Mesenchymal stem cell (in vitro differentiated cells and primary cell): ENCODE results near the gene SRSF4.

Experiments
- DNase-seq: peaks from one replicate; pipeline ENCODE4 v3.0.0-alpha.2; 2013
- H2AFZ ChIP-seq: one replicate; pipeline ENCODE4 v1.6.1; 2013; ENCODE audit warnings: low read depth, mild to moderate bottlenecking, control low read depth, inconsistent platforms, low read length, moderate library complexity
- H2AK5ac ChIP-seq: 2 replicates; pipeline ENCODE4 v1.6.1; 2013; ENCODE audit warnings: low read length, moderate library complexity, mild to moderate bottlenecking, inconsistent platforms; ENCODE audit not compliant: severe bottlenecking
- H2BK120ac ChIP-seq: one replicate; pipeline ENCODE4 v1.6.1; 2013; ENCODE audit warnings: low read depth, mild to moderate bottlenecking, inconsistent platforms, low read length, moderate library complexity
- H2BK12ac ChIP-seq, 2 experiments: one replicate each; pipeline ENCODE4 v1.6.1; 2013; ENCODE audit warnings: inconsistent platforms in 2 of 2, low read length in 2 of 2, mild to moderate bottlenecking in 2 of 2, moderate library complexity in 2 of 2, control low read depth in 1 of 2
- H2BK15ac ChIP-seq: one replicate; pipeline ENCODE4 v1.6.1; 2013; ENCODE audit warnings: mild to moderate bottlenecking, low read depth, inconsistent platforms; ENCODE audit not compliant: poor library complexity, severe bottlenecking
- H2BK5ac ChIP-seq: 2 replicates; pipeline ENCODE4 v1.6.1; 2013; ENCODE audit warnings: low read depth, mild to moderate bottlenecking, low read length, control low read depth, inconsistent platforms; ENCODE audit not compliant: poor library complexity, severe bottlenecking
- H3K14ac ChIP-seq, 2 experiments: one replicate each; pipeline ENCODE4 v1.6.1; 2013; ENCODE audit warnings: inconsistent platforms in 2 of 2, low read length in 2 of 2, control low read depth in 1 of 2, mild to moderate bottlenecking in 1 of 2, moderate library complexity in 1 of 2
- H3K18ac ChIP-seq, 2 experiments: one replicate each; pipeline ENCODE4 v1.6.1; 2013; ENCODE audit warnings: inconsistent platforms in 2 of 2, low read length in 2 of 2, control low read depth in 1 of 2, low read depth in 1 of 2, mild to moderate bottlenecking in 1 of 2
- H3K23ac ChIP-seq, 2 experiments: one replicate each; pipeline ENCODE4 v1.6.1; 2013; ENCODE audit warnings: inconsistent platforms in 2 of 2, low read length in 2 of 2, mild to moderate bottlenecking in 2 of 2, moderate library complexity in 2 of 2, control low read depth in 1 of 2
- H3K27ac ChIP-seq: 2 replicates; pipeline ENCODE4 v1.5.1; 2013; ENCODE audit warnings: mild to moderate bottlenecking, moderate library complexity, low read length, control low read depth, inconsistent platforms; ENCODE audit not compliant: poor library complexity, severe bottlenecking
- H3K27me3 ChIP-seq, 2 experiments: 2 replicates each; pipeline versions ENCODE4 v1.6.1 to v1.7.0; 2013; ENCODE audit warnings: low read length in 2 of 2, mild to moderate bottlenecking in 2 of 2, moderate library complexity in 2 of 2, control low read depth in 1 of 2, inconsistent platforms in 1 of 2; ENCODE audit not compliant: control insufficient read depth in 1 of 2, insufficient read depth in 1 of 2
- H3K36me3 ChIP-seq, 2 experiments: 2 replicates each; pipeline versions ENCODE4 v1.6.1 to v1.7.0; 2013; ENCODE audit warnings: low read length in 2 of 2, control low read depth in 1 of 2, inconsistent platforms in 1 of 2, low read depth in 1 of 2, mild to moderate bottlenecking in 1 of 2; ENCODE audit not compliant: insufficient read depth in 2 of 2, control insufficient read depth in 1 of 2
- H3K4ac ChIP-seq, 2 experiments: one replicate each; pipeline ENCODE4 v1.6.1; 2013; ENCODE audit warnings: inconsistent platforms in 2 of 2, low read length in 2 of 2, mild to moderate bottlenecking in 2 of 2, moderate library complexity in 2 of 2, control low read depth in 1 of 2, low read depth in 1 of 2
- H3K4me1 ChIP-seq: 2 replicates; pipeline ENCODE4 v1.6.1; 2013; ENCODE audit warnings: low read depth, low read length, control low read depth; ENCODE audit not compliant: control insufficient read depth, insufficient read depth
- H3K4me2 ChIP-seq: 2 replicates; pipeline ENCODE4 v1.6.1; 2013; ENCODE audit warnings: low read length, mild to moderate bottlenecking, inconsistent platforms; ENCODE audit not compliant: poor library complexity, severe bottlenecking
- H3K4me3 ChIP-seq, 2 experiments: 2 replicates each; pipeline versions ENCODE4 v1.5.1 to v1.7.0; 2013; ENCODE audit warnings: low read length in 2 of 2, mild to moderate bottlenecking in 2 of 2, control low read depth in 1 of 2, low read depth in 1 of 2; ENCODE audit not compliant: insufficient read depth in 1 of 2
- H3K79me1 ChIP-seq: replicated peaks from 2 replicates; pipeline ENCODE4 v1.6.1; 2013; ENCODE audit warnings: mild to moderate bottlenecking, control low read depth, low read length, inconsistent platforms; ENCODE audit not compliant: poor library complexity, severe bottlenecking
- H3K9ac ChIP-seq: 2 replicates; pipeline ENCODE4 v1.7.0; 2013; ENCODE audit warnings: mild to moderate bottlenecking, low read length, moderate library complexity
- H3K9me3 ChIP-seq: 2 replicates; pipeline ENCODE4 v1.7.0; 2013; ENCODE audit warnings: mild to moderate bottlenecking, low read length; ENCODE audit not compliant: control insufficient read depth
- H4K8ac ChIP-seq: one replicate; pipeline ENCODE4 v1.6.1; 2013; ENCODE audit warnings: inconsistent platforms, mild to moderate bottlenecking, low read length, moderate library complexity
- H4K91ac ChIP-seq: one replicate; pipeline ENCODE4 v1.6.1; 2013; ENCODE audit warnings: mild to moderate bottlenecking, low read length, inconsistent platforms
- WGBS: methylation state at CpG from one replicate; pipeline ENCODE4 v1.1.7; 2013; ENCODE audit warnings: mixed read lengths; 5-methylcytosine and 5-hydroxymethylcytosine counted together

Gene SRSF4

GRCh38 chr1:29196863-29197589 lies 15.3 kb upstream of the SRSF4 start:
- Histone ChIP-seq H4K91ac (no peak overlapping the region), H2BK5ac (no peak overlapping the region), H3K4me2 (no peak overlapping the region), H2AK5ac (no peak overlapping the region), H2BK12ac (no peak overlapping the region), H3K4me1 (peaks cover 6% of the 10 kb centered on the region), H3K4ac (no peak overlapping the region), H4K8ac (no peak overlapping the region), H3K27me3 (no peaks in the 10 kb centered on the region), H3K79me1 (peaks cover 4% of the 10 kb centered on the region), H2AFZ (no peak overlapping the region), H2BK15ac (no peak overlapping the region), H3K18ac (no peak overlapping the region), H3K23ac (no peak overlapping the region), H3K9ac (peak overlapping the region; percentile 47), H3K9me3 (no peaks in the 10 kb centered on the region), H3K4me3 (no peak overlapping the region), H3K36me3 (peaks cover 55 to 74% of the 10 kb centered on the region in 2 experiments), H3K27ac (no peak overlapping the region), H2BK120ac (no peak overlapping the region), H3K14ac (no peak overlapping the region)
- WGBS: 43% methylated on average over 7 of the region's 7 CpGs
- peak; percentile 91 for DNase-seq

- WGBS: 97% methylated on average over 8 of the region's 8 CpGs
- no peak overlapping the region for H2BK15ac ChIP-seq
- no peak overlapping the region for H4K8ac ChIP-seq
- H3K36me3 ChIP-seq: peaks cover 46 to 64% of the 10 kb centered on the region in 2 experiments
- no peaks in the 10 kb centered on the region for H3K9me3 ChIP-seq
- H2AK5ac ChIP-seq: no peak overlapping the region
- no peak for DNase-seq
- no peak overlapping the region for H3K27ac ChIP-seq
- no peak overlapping the region for H3K4ac ChIP-seq
- no peak overlapping the region for H3K23ac ChIP-seq
- H2BK12ac ChIP-seq: peak overlapping the region in 1 of 2 experiments; percentile 27
- no peak overlapping the region for H3K18ac ChIP-seq
- no peak overlapping the region for H2AFZ ChIP-seq
- H3K79me1 ChIP-seq: no peaks in the 10 kb centered on the region
- no peak overlapping the region for H2BK120ac ChIP-seq
- no peak overlapping the region for H4K91ac ChIP-seq
- H3K9ac ChIP-seq: no peak overlapping the region
- no peak overlapping the region for H3K4me3 ChIP-seq
- H3K27me3 ChIP-seq: no peaks in the 10 kb centered on the region
- H3K4me2 ChIP-seq: no peak overlapping the region
- no peak overlapping the region for H2BK5ac ChIP-seq
- H3K14ac ChIP-seq: peak overlapping the region in 1 of 2 experiments; percentile 13
- H3K4me1 ChIP-seq: peaks cover 3% of the 10 kb centered on the region
These were observed 14.2 kb upstream of the SRSF4 start for GRCh38 chr1:29195881-29196291.

- Histone ChIP-seq H3K79me1 (no peaks in the 10 kb centered on the region), H3K23ac (no peak overlapping the region), H3K9ac (no peak overlapping the region), H4K91ac (no peak overlapping the region), H4K8ac (no peak overlapping the region), H3K36me3 (peaks cover 38 to 48% of the 10 kb centered on the region in 2 experiments), H3K4me2 (no peak overlapping the region), H2AK5ac (no peak overlapping the region), H3K27me3 (no peaks in the 10 kb centered on the region), H2BK120ac (no peak overlapping the region), H2BK12ac (no peak overlapping the region), H3K4ac (no peak overlapping the region), H3K27ac (no peak overlapping the region), H3K14ac (no peak overlapping the region), H3K4me3 (no peak overlapping the region), H2BK5ac (no peak overlapping the region), H2BK15ac (no peak overlapping the region), H3K9me3 (no peaks in the 10 kb centered on the region), H2AFZ (no peak overlapping the region), H3K4me1 (peaks cover 3% of the 10 kb centered on the region), H3K18ac (no peak overlapping the region)
- DNase-seq: no peak
- WGBS: 98% methylated on average over 7 of the region's 8 CpGs
These were observed 12.3 kb upstream of the SRSF4 start for GRCh38 chr1:29193879-29194455.

GRCh38 chr1:29190718-29191117 lies 9.0 kb upstream of the SRSF4 start:
- H3K9ac ChIP-seq: no peak overlapping the region
- H2BK120ac ChIP-seq: no peak overlapping the region
- WGBS: 96% methylated on average over 6 of the region's 6 CpGs

More at GRCh38 chr1:29190718-29191117, 9.0 kb upstream of the SRSF4 start:
- Histone ChIP-seq H3K27ac (no peak overlapping the region), H3K18ac (no peak overlapping the region), H4K8ac (no peak overlapping the region), H3K23ac (no peak overlapping the region), H4K91ac (no peak overlapping the region), H3K4me1 (no peaks in the 10 kb centered on the region), H3K36me3 (peaks cover 24 to 28% of the 10 kb centered on the region in 2 experiments), H2AK5ac (no peak overlapping the region), H2BK15ac (no peak overlapping the region), H2AFZ (no peak overlapping the region), H3K14ac (no peak overlapping the region), H3K79me1 (no peaks in the 10 kb centered on the region), H3K27me3 (no peaks in the 10 kb centered on the region), H2BK12ac (no peak overlapping the region), H3K4ac (no peak overlapping the region), H2BK5ac (no peak overlapping the region), H3K4me3 (no peak overlapping the region), H3K9me3 (no peaks in the 10 kb centered on the region), H3K4me2 (no peak overlapping the region)
- DNase-seq: no peak
